ENCODE data around the gene MXD4.

GRCh38 chr4:2296631-2297601 is 35.0 kb upstream of the MXD4 start:
- TF ChIP-seq, protein P1, sequence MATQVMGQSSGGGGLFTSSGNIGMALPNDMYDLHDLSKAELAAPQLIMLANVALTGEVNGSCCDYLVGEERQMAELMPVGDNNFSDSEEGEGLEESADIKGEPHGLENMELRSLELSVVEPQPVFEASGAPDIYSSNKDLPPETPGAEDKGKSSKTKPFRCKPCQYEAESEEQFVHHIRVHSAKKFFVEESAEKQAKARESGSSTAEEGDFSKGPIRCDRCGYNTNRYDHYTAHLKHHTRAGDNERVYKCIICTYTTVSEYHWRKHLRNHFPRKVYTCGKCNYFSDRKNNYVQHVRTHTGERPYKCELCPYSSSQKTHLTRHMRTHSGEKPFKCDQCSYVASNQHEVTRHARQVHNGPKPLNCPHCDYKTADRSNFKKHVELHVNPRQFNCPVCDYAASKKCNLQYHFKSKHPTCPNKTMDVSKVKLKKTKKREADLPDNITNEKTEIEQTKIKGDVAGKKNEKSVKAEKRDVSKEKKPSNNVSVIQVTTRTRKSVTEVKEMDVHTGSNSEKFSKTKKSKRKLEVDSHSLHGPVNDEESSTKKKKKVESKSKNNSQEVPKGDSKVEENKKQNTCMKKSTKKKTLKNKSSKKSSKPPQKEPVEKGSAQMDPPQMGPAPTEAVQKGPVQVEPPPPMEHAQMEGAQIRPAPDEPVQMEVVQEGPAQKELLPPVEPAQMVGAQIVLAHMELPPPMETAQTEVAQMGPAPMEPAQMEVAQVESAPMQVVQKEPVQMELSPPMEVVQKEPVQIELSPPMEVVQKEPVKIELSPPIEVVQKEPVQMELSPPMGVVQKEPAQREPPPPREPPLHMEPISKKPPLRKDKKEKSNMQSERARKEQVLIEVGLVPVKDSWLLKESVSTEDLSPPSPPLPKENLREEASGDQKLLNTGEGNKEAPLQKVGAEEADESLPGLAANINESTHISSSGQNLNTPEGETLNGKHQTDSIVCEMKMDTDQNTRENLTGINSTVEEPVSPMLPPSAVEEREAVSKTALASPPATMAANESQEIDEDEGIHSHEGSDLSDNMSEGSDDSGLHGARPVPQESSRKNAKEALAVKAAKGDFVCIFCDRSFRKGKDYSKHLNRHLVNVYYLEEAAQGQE (IDR thresholded peaks at IDR 0.05; ENCODE audit: unreplicated experiment) = no peak
- TF ChIP-seq, protein P2, sequence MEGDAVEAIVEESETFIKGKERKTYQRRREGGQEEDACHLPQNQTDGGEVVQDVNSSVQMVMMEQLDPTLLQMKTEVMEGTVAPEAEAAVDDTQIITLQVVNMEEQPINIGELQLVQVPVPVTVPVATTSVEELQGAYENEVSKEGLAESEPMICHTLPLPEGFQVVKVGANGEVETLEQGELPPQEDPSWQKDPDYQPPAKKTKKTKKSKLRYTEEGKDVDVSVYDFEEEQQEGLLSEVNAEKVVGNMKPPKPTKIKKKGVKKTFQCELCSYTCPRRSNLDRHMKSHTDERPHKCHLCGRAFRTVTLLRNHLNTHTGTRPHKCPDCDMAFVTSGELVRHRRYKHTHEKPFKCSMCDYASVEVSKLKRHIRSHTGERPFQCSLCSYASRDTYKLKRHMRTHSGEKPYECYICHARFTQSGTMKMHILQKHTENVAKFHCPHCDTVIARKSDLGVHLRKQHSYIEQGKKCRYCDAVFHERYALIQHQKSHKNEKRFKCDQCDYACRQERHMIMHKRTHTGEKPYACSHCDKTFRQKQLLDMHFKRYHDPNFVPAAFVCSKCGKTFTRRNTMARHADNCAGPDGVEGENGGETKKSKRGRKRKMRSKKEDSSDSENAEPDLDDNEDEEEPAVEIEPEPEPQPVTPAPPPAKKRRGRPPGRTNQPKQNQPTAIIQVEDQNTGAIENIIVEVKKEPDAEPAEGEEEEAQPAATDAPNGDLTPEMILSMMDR (conservative IDR thresholded peaks at IDR 0.05; ENCODE audit: low read depth in 2 of 2) = no peak
- TF ChIP-seq EZH2 (IDR thresholded peaks at IDR 0.05; ENCODE audit: low read depth, unreplicated experiment) (no peak), STAT1 (IDR thresholded peaks at IDR 0.05; ENCODE audit: unreplicated experiment) (no peak), EZH2phosphoT487 (IDR thresholded peaks at IDR 0.05; ENCODE audit: unreplicated experiment) (no peak), JUNB (IDR thresholded peaks at IDR 0.05; ENCODE audit: unreplicated experiment) (no peak), CREB1 (CRISPR knock-in tag; IDR thresholded peaks at IDR 0.05; ENCODE audit: low read depth) (no peak), POLR2AphosphoS5 (IDR thresholded peaks at IDR 0.05; ENCODE audit: low read depth) (no peak)
